ENCODE measurements around the gene METTL25B.

DNA sequence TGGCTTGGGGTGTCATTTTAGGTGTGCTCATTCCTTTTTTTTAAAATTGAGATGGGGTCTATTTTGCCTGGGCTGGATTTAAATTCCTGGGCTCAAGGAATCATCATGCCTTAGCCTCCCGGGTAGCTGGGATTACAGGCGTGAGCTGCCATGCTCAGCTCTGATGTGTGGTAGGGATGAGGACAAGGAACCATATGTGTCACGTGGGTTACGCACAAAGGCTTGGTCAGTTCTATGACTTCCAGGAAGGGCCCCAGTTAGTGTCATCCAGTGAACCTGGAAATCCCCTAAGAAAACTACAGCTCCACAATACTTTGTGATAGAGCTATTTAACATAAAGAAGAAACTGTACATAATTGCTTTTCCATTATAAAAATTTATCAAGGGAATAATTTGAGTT is 6.7 kb upstream of the METTL25B start:
- TF ChIP-seq POLR2A (IDR thresholded peaks at IDR 0.05; ENCODE audit: low read length): no peak
- TF ChIP-seq GATA1 (IDR thresholded peaks at IDR 0.05; ENCODE audit: low read depth, low read length): no peak

Measured in erythroblast (primary cell).